GM12892 (cell line): ENCODE data around the gene DNMT1.

ENCODE experiments used
- DNase-seq: peaks from one replicate; pipeline ENCODE4 v3.0.0; 2011; ENCODE audit not compliant: insufficient read length
- FAIRE-seq: peaks from 2 replicates; lab custom pipeline; 2011; peaks lifted over from hg19 to GRCh38; lab: Jason Lieb, UNC
- POLR2A ChIP-seq: IDR thresholded peaks from 2 replicates; pipeline ENCODE4 v1.6.1; 2011; ENCODE audit warnings: low read depth, low read length, control low read depth
- POLR2AphosphoS5 ChIP-seq: IDR thresholded peaks from 2 replicates; pipeline ENCODE4 v1.6.1; 2011; ENCODE audit warnings: low read depth, low read length, control low read depth
- TAF1 ChIP-seq: IDR thresholded peaks from 2 replicates; pipeline ENCODE4 v1.6.1; 2011; ENCODE audit warnings: low read depth, mild to moderate bottlenecking, control low read depth, low read length, borderline replicate concordance

The DNMT1 gene

GRCh38 chr19:10093295-10094186 lies 101.2 kb downstream of the DNMT1 start:
- FAIRE-seq (no peak), DNase-seq (no peak)
- TF ChIP-seq TAF1 (no peak), POLR2AphosphoS5 (no peak; the same call in 1 of the 2 replicates)

- TF ChIP-seq POLR2A (no peak), TAF1 (no peak), POLR2AphosphoS5 (no peak)
- FAIRE-seq, result no peak
- DNase-seq, result no peak
Measured at GRCh38 chr19:10092648-10093294, 102.0 kb downstream of the DNMT1 start.

- TF ChIP-seq TAF1, result no peak
- no peak for TF ChIP-seq POLR2AphosphoS5
- TF ChIP-seq POLR2A, result no peak; the same call in 1 of the 2 replicates
- FAIRE-seq (no peak), DNase-seq (no peak)
Measured at GRCh38 chr19:10091895-10092641, 102.7 kb downstream of the DNMT1 start.

- no peak for FAIRE-seq
- DNase-seq, result no peak
- no peak for TF ChIP-seq POLR2A
- no peak for TF ChIP-seq TAF1
- TF ChIP-seq POLR2AphosphoS5, result no peak
Measured at GRCh38 chr19:10091370-10091687, 103.4 kb downstream of the DNMT1 start.

GRCh38 chr19:10089801-10090375 lies 104.9 kb downstream of the DNMT1 start:
- no peak for TF ChIP-seq TAF1
- no peak for TF ChIP-seq POLR2A
- TF ChIP-seq POLR2AphosphoS5, result no peak
- no peak for FAIRE-seq
- no peak for DNase-seq

GRCh38 chr19:10088949-10089554 lies 105.7 kb downstream of the DNMT1 start:
- FAIRE-seq (no peak), DNase-seq (no peak)
- TF ChIP-seq TAF1 (no peak), POLR2AphosphoS5 (no peak; the same call in 1 of the 2 replicates), POLR2A (no peak)

GRCh38 chr19:10087296-10088061 lies 107.3 kb downstream of the DNMT1 start:
- DNase-seq, result no peak
- TF ChIP-seq TAF1 (no peak), POLR2A (0 out of 2 replicates have a peak, but pooled peaks have one; percentile 3), POLR2AphosphoS5 (0 out of 2 replicates have a peak, but pooled peaks have one; percentile 17)
- FAIRE-seq, result no peak

GRCh38 chr19:10086591-10087192 lies 108.1 kb downstream of the DNMT1 start:
- TF ChIP-seq POLR2A, result peak; percentile 50; the same call in 1 of the 2 replicates
- no peak for TF ChIP-seq POLR2AphosphoS5
- DNase-seq, result no peak
- FAIRE-seq, result no peak

- TF ChIP-seq POLR2A, result peak; percentile 62; the same call in 1 of the 2 replicates
- no peak; the same call in 1 of the 2 replicates for TF ChIP-seq POLR2AphosphoS5
- 0 out of 2 replicates have a peak, but pooled peaks have one; percentile 39 for TF ChIP-seq TAF1
- peak; percentile 95 for FAIRE-seq
- DNase-seq, result peak; percentile 94
Measured at GRCh38 chr19:10085641-10086590, 108.8 kb downstream of the DNMT1 start, which contains the start of gene SHFL. SHFL (plus strand) TSS chr19:10086317; CDS start chr19:10086428, 111 bp downstream.
